Sigmoid colon (tissue), 7 donors: ENCODE measurements around the gene TEK. TPM values are rescaled to one million over a fixed set of nuclear protein-coding genes. Genes with fewer than 3 reads are reported as not detected.

Experiments
- DNase-seq: peaks from one replicate; pipeline ENCODE4 v3.0.0-alpha.2; 2019
- H3K27ac ChIP-seq, 4 donors: fragments of 200-600 bp; sonication (generic); one replicate each; pipeline ENCODE4 v1.5.1; 2016 to 2019; ENCODE audit warnings: mild to moderate bottlenecking in 1 of 4
- H3K27me3 ChIP-seq, 3 donors: fragments of 200-600 bp; sonication (generic); one replicate each; pipeline ENCODE4 v1.5.1; 2019; ENCODE audit warnings: mild to moderate bottlenecking in 1 of 3
- H3K36me3 ChIP-seq, 4 donors: fragments of 200-600 bp; sonication (generic); one replicate each; pipeline ENCODE4 v1.5.1; 2016 to 2019
- H3K4me1 ChIP-seq, 4 donors: fragments of 200-600 bp; sonication (generic); one replicate each; pipeline ENCODE4 v1.5.1; 2017 to 2019
- H3K4me3 ChIP-seq, 4 donors: fragments of 200-600 bp; sonication (generic); one replicate each; pipeline ENCODE4 v1.5.1; 2017 to 2019; ENCODE audit warnings: mild to moderate bottlenecking in 2 of 4, moderate library complexity in 1 of 4
- H3K9me3 ChIP-seq, 4 donors: fragments of 200-600 bp in 3 of 4; sonication (generic) in 3 of 4; one replicate each; pipeline versions ENCODE4 v1.5.1 to v1.6.1; 2013 to 2019
- CTCF ChIP-seq, 4 experiments: fragments of 450-650 bp in 3 of 4; fragments of 200-600 bp in 1 of 4; IDR thresholded peaks; one replicate each; pipeline ENCODE4 v1.5.1; 2016 to 2019; ENCODE audit warnings: antibody characterized with exemption in 4 of 4, mild to moderate bottlenecking in 3 of 4, moderate library complexity in 2 of 4
- EP300 ChIP-seq, 4 donors: sonication (generic); formaldehyde crosslinking; IDR thresholded peaks; one replicate each; pipeline ENCODE4 v1.6.1; 2017; ENCODE audit warnings: antibody characterized with exemption in 4 of 4
- POLR2A ChIP-seq, 2 donors: fragments of 450-650 bp; IDR thresholded peaks; one replicate each; pipeline ENCODE4 v1.6.1; 2016; ENCODE audit warnings: antibody characterized with exemption in 2 of 2, mild to moderate bottlenecking in 2 of 2, moderate library complexity in 2 of 2
- POLR2AphosphoS5 ChIP-seq, 4 donors: sonication (generic); formaldehyde crosslinking; IDR thresholded peaks; one replicate each; pipeline ENCODE4 v1.6.1; 2017; ENCODE audit warnings: antibody characterized with exemption in 4 of 4
- WGBS, 2 donors: extraction: QIAGEN DNeasy Blood & Tissue Kit; methylation state at CpG; one replicate each; pipeline ENCODE4 v1.1.7; 2013; 5-methylcytosine and 5-hydroxymethylcytosine counted together
- intact Hi-C: fragments of 100-400 bp; cut with DNase I; formaldehyde crosslinking; loops from one replicate; pipeline ENCODE4 v1.15.1; 2023
- polyA plus RNA-seq, 3 donors: library from polyadenylated mRNA; stranded (reverse); fragments of 200-250 nt; gene quantifications; one replicate each; pipeline ENCODE4 v1.2.3, GENCODE V29; 2013
- total RNA-seq, 4 donors: library from RNA; depleted of rRNA; stranded (reverse); fragments of >200 nt; gene quantifications; one replicate each; pipeline ENCODE4 v1.1.0, GENCODE V29; 2016
- donor health status: healthy with polysubstance abuse.
- donor health status: Bipolar disorder and iron deficiency.
- donor health status: healthy.

The TEK gene
- total and polyA plus RNA-seq, 7 donors: 0.23 to 11.1 (median 5.8) TPM

GRCh38 chr9:27131731-27132130, 22.7 kb downstream of the TEK start:
- 87 to 90% methylated on average over 4 of the region's 4 CpGs for WGBS, 2 donors
- TF ChIP-seq POLR2A (IDR thresholded peaks at IDR 0.05) (no peak), EP300 (IDR thresholded peaks at IDR 0.05) (no peak)
- Histone ChIP-seq H3K27me3 (no peaks in the 10 kb centered on the region), H3K4me3 (no peak overlapping the region), H3K27ac (no peak overlapping the region), H3K4me1 (peaks cover 0 to 8% (median 6%) of the 10 kb centered on the region in 4 donors), H3K9me3 (no peaks in the 10 kb centered on the region), H3K36me3 (no peaks in the 10 kb centered on the region)
- DNase-seq: no peak
- intact Hi-C loops: no loop called here

- no peak for TF ChIP-seq POLR2A (IDR thresholded peaks at IDR 0.05)
- TF ChIP-seq POLR2AphosphoS5 (IDR thresholded peaks at IDR 0.05): no peak
- TF ChIP-seq CTCF (IDR thresholded peaks at IDR 0.05): no peak
- no peak for TF ChIP-seq EP300 (IDR thresholded peaks at IDR 0.05)
- Histone ChIP-seq H3K4me1 (peaks cover 0 to 6% (median 1%) of the 10 kb centered on the region in 4 donors), H3K4me3 (no peak overlapping the region), H3K27me3 (no peaks in the 10 kb centered on the region), H3K27ac (no peak overlapping the region), H3K9me3 (no peaks in the 10 kb centered on the region), H3K36me3 (no peaks in the 10 kb centered on the region)
- DNase-seq: no peak
- 81 to 84% methylated on average over 4 of the region's 4 CpGs for WGBS, 2 donors
- intact Hi-C loops: no loop called here
These were observed 24.8 kb downstream of the TEK start for GRCh38 chr9:27133817-27134216.

GRCh38 chr9:27142299-27142930, 33.4 kb downstream of the TEK start:
- Histone ChIP-seq H3K27ac (no peak overlapping the region), H3K9me3 (no peaks in the 10 kb centered on the region), H3K4me3 (no peak overlapping the region), H3K27me3 (no peaks in the 10 kb centered on the region), H3K4me1 (peaks cover 0 to 18% (median 5%) of the 10 kb centered on the region in 4 donors), H3K36me3 (no peaks in the 10 kb centered on the region)
- 77 to 86% methylated on average over 7 of the region's 7 CpGs for WGBS, 2 donors
- intact Hi-C loops: no loop called here
- no peak for TF ChIP-seq EP300 (IDR thresholded peaks at IDR 0.05)
- TF ChIP-seq POLR2AphosphoS5 (IDR thresholded peaks at IDR 0.05): no peak
- no peak for TF ChIP-seq CTCF (IDR thresholded peaks at IDR 0.05)
- no peak for TF ChIP-seq POLR2A (IDR thresholded peaks at IDR 0.05)
- no peak for DNase-seq

- Histone ChIP-seq H3K27ac (no peak overlapping the region), H3K36me3 (no peaks in the 10 kb centered on the region), H3K27me3 (no peaks in the 10 kb centered on the region), H3K4me3 (no peak overlapping the region), H3K9me3 (no peaks in the 10 kb centered on the region), H3K4me1 (peaks cover 0 to 26% (median 14%) of the 10 kb centered on the region in 4 donors)
- WGBS, 2 donors: 58 to 80% methylated on average over 3 of the region's 3 CpGs
- TF ChIP-seq POLR2AphosphoS5 (IDR thresholded peaks at IDR 0.05) (no peak), EP300 (IDR thresholded peaks at IDR 0.05) (no peak), CTCF (IDR thresholded peaks at IDR 0.05) (no peak), POLR2A (IDR thresholded peaks at IDR 0.05) (no peak)
- intact Hi-C loops: no loop called here
- no peak for DNase-seq
These were observed 36.1 kb downstream of the TEK start for GRCh38 chr9:27145143-27145542.

GRCh38 chr9:27149651-27150050, 40.6 kb downstream of the TEK start:
- intact Hi-C loops: no loop called here
- Histone ChIP-seq H3K36me3 (no peaks in the 10 kb centered on the region), H3K9me3 (no peaks in the 10 kb centered on the region), H3K27ac (no peak overlapping the region), H3K27me3 (no peaks in the 10 kb centered on the region), H3K4me3 (no peak overlapping the region), H3K4me1 (peaks cover 0 to 50% (median 36%) of the 10 kb centered on the region in 4 donors)
- WGBS, 2 donors: 85 to 88% methylated on average over 2 of the region's 2 CpGs
- TF ChIP-seq EP300 (IDR thresholded peaks at IDR 0.05): no peak
- TF ChIP-seq POLR2A (IDR thresholded peaks at IDR 0.05): no peak
- no peak for TF ChIP-seq CTCF (IDR thresholded peaks at IDR 0.05)
- TF ChIP-seq POLR2AphosphoS5 (IDR thresholded peaks at IDR 0.05): no peak
- no peak for DNase-seq
